Vagina (tissue), 2 donors: Measurements from ENCODE around the gene HRH2. TPM values are rescaled to one million over a fixed set of nuclear protein-coding genes. Genes with fewer than 3 reads are reported as not detected.

ENCODE experiments used
- DNase-seq, 2 donors: peaks; one replicate each; pipeline ENCODE4 v3.0.0-alpha.2; 2017; ENCODE audit errors: extremely low spot score in 2 of 2
- H3K27ac ChIP-seq: fragments of 200-600 bp; sonication (generic); one replicate; pipeline ENCODE4 v1.5.1; 2019
- H3K27me3 ChIP-seq: fragments of 200-600 bp; sonication (generic); one replicate; pipeline ENCODE4 v1.5.1; 2019
- H3K36me3 ChIP-seq, 2 donors: fragments of 200-600 bp; sonication (generic); one replicate each; pipeline ENCODE4 v1.5.1; 2017 to 2019
- H3K4me1 ChIP-seq: fragments of 200-600 bp; sonication (generic); one replicate; pipeline ENCODE4 v1.5.1; 2019
- H3K4me3 ChIP-seq, 2 donors: fragments of 200-600 bp; sonication (generic); 1 replicate in 1 of 2; 2 replicates in 1 of 2; pipeline ENCODE4 v1.5.1; 2016 to 2019
- H3K9me3 ChIP-seq: fragments of 200-600 bp; sonication (generic); one replicate; pipeline ENCODE4 v1.5.1; 2019
- CTCF ChIP-seq, 3 experiments: fragments of 450-650 bp in 2 of 3; fragments of 200-600 bp in 1 of 3; sonication (generic) in 1 of 3; IDR thresholded peaks; one replicate each; pipeline ENCODE4 v1.5.1; 2017 to 2019; ENCODE audit warnings: antibody characterized with exemption in 3 of 3, mild to moderate bottlenecking in 2 of 3, moderate library complexity in 2 of 3
- POLR2A ChIP-seq, 2 donors: fragments of 450-650 bp; IDR thresholded peaks; one replicate each; pipeline ENCODE4 v1.6.1; 2017; ENCODE audit warnings: antibody characterized with exemption in 2 of 2, mild to moderate bottlenecking in 2 of 2, moderate library complexity in 2 of 2
- POLR2AphosphoS5 ChIP-seq, 2 donors: sonication (generic); formaldehyde crosslinking; IDR thresholded peaks; one replicate each; pipeline ENCODE4 v1.9.0; 2017; ENCODE audit warnings: antibody characterized with exemption in 2 of 2, mild to moderate bottlenecking in 2 of 2, low read depth in 1 of 2; ENCODE audit not compliant: insufficient read depth in 1 of 2
- intact Hi-C: fragments of 100-400 bp; cut with DNase I; formaldehyde crosslinking; loops from one replicate; pipeline ENCODE4 v1.15.1; 2023
- total RNA-seq: library from RNA; depleted of rRNA; stranded (reverse); fragments of >200 nt; gene quantifications from one replicate; pipeline ENCODE4 v1.2.3, GENCODE V29; 2016

HRH2 gene
- total RNA-seq, 1 donor from 2014 or later: 0.98 TPM

DNA sequence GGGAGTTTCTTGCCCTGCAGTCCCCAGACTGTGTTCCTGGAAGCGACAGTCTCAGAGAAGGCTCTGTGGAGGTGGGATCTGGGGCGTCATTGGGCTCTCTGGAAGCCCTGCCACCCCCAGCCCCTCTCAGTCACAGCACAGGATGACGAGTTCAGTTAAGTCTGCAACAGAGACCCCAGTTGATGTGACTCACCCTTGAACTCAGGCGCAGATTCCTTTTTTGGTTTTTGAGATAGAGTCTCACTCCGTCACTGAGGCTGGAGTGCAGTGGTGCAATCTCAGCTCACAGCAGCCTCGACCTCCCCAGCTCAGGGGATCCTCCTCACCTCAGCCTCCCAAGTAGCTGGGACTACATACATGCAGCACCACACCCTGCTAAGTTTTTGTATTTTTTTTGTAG, 8.3 kb downstream of the HRH2 start:
- DNase-seq: no peak
- TF ChIP-seq CTCF (IDR thresholded peaks at IDR 0.05): no peak
- no peak for TF ChIP-seq POLR2AphosphoS5 (IDR thresholded peaks at IDR 0.05; ENCODE audit: insufficient read depth in 1 of 2, low read depth in 1 of 2)
- no peak for TF ChIP-seq POLR2A (IDR thresholded peaks at IDR 0.05)

DNA sequence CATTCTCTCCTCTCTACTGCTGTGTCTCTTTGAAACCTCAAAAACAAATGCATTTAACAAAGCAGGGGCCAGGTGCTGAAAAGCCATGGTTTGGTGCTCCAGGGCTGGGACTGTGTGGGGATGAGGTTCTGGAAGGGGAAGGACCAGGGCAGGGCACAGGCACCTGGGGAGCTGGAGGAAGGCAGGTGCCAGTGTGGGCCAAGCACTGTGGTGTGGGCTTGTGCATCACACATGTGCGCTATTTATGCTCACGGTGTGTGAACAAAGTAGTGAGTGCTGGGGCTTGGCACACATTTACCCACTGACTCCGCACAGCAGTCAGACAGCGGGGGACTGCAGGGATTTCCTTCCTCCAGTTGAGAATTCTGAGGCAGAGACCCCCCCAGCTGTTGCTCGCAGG, 10.1 kb downstream of the HRH2 start:
- no peak for DNase-seq
- TF ChIP-seq POLR2AphosphoS5 (IDR thresholded peaks at IDR 0.05; ENCODE audit: insufficient read depth in 1 of 2, low read depth in 1 of 2) (no peak), CTCF (IDR thresholded peaks at IDR 0.05) (no peak), POLR2A (IDR thresholded peaks at IDR 0.05) (no peak)
- intact Hi-C loops: no loop called here
- no peak overlapping the region for H3K27ac ChIP-seq
- H3K27me3 ChIP-seq: no peaks in the 10 kb centered on the region
- no peak overlapping the region for H3K4me3 ChIP-seq
- no peaks in the 10 kb centered on the region for H3K4me1 ChIP-seq
- H3K36me3 ChIP-seq: no peaks in the 10 kb centered on the region
- H3K9me3 ChIP-seq: no peaks in the 10 kb centered on the region

More for the DNA sequence above, 8.3 kb downstream of the HRH2 start:
- Histone ChIP-seq H3K9me3 (no peaks in the 10 kb centered on the region), H3K36me3 (no peaks in the 10 kb centered on the region), H3K27ac (no peak overlapping the region), H3K4me3 (no peak overlapping the region), H3K27me3 (no peaks in the 10 kb centered on the region), H3K4me1 (no peaks in the 10 kb centered on the region)
- intact Hi-C loops: no loop called here

DNA sequence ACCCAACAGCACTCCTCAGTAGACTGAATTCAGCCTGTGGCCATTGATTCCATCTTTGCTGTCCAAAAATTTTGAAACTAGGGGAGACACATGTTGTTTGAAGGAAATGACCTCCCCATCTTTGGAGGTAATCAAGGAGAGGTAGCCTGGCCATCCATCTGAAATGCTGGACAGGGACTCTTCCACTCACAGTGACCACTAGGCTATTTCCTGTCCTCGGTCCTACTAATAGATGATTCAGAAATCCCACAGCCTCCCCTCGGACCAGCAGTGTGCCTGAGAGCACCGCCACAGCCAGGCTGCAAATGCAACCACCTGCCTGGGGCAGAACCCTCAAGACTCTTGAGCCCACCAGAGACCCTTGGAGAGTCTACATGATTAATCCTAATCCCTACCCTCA, 12.5 kb downstream of the HRH2 start:
- intact Hi-C loops: no loop called here

DNA sequence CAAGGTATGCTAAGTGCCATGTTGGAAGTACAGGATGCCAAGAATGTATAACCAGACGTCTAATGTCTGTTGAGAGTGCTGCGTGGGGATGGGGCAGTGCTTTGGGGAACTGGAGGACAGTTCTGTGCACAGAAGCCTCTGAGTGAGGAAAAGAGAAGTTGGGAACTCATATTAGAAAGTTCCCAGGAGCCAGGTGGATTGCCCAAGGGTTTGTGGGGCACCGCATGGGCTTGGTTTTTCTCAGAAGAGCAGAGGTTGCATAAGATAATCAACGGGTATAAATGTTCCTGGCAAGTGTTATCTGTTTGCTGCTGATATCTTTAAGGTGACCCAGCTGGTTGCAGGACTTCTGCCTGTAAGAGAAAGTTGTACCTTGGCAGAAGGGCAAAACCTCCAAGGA, 13.1 kb downstream of the HRH2 start:
- Histone ChIP-seq H3K4me1 (no peaks in the 10 kb centered on the region), H3K36me3 (no peaks in the 10 kb centered on the region), H3K27ac (no peak overlapping the region), H3K27me3 (no peaks in the 10 kb centered on the region), H3K9me3 (no peaks in the 10 kb centered on the region), H3K4me3 (no peak overlapping the region)
- TF ChIP-seq POLR2A (IDR thresholded peaks at IDR 0.05): no peak
- TF ChIP-seq CTCF (IDR thresholded peaks at IDR 0.05): no peak
- TF ChIP-seq POLR2AphosphoS5 (IDR thresholded peaks at IDR 0.05; ENCODE audit: insufficient read depth in 1 of 2, low read depth in 1 of 2): no peak
- no peak for DNase-seq
- intact Hi-C loops: no loop called here

More for the DNA sequence above, 12.5 kb downstream of the HRH2 start:
- no peaks in the 10 kb centered on the region for H3K4me1 ChIP-seq
- H3K36me3 ChIP-seq: no peaks in the 10 kb centered on the region
- H3K9me3 ChIP-seq: no peaks in the 10 kb centered on the region
- H3K4me3 ChIP-seq: no peak overlapping the region
- TF ChIP-seq POLR2A (IDR thresholded peaks at IDR 0.05) (no peak), POLR2AphosphoS5 (IDR thresholded peaks at IDR 0.05; ENCODE audit: insufficient read depth in 1 of 2, low read depth in 1 of 2) (no peak), CTCF (IDR thresholded peaks at IDR 0.05) (no peak)
- no peak for DNase-seq
- H3K27ac ChIP-seq: no peak overlapping the region
- H3K27me3 ChIP-seq: no peaks in the 10 kb centered on the region

GRCh38 chr5:175672976-175673648, 15.2 kb downstream of the HRH2 start:
- no peak overlapping the region for H3K4me3 ChIP-seq
- H3K36me3 ChIP-seq: no peaks in the 10 kb centered on the region
- intact Hi-C loops: no loop called here
- H3K27ac ChIP-seq: no peak overlapping the region
- H3K27me3 ChIP-seq: no peaks in the 10 kb centered on the region
- DNase-seq: no peak
- H3K9me3 ChIP-seq: no peaks in the 10 kb centered on the region
- TF ChIP-seq POLR2AphosphoS5 (IDR thresholded peaks at IDR 0.05; ENCODE audit: insufficient read depth in 1 of 2, low read depth in 1 of 2) (no peak), POLR2A (IDR thresholded peaks at IDR 0.05) (no peak), CTCF (IDR thresholded peaks at IDR 0.05) (no peak)
- no peaks in the 10 kb centered on the region for H3K4me1 ChIP-seq
